ENCODE measurements around the gene RNF43. TPM values are rescaled to one million over a fixed set of nuclear protein-coding genes. Genes with fewer than 3 reads are reported as not detected.

Gene RNF43
- total and polyA plus RNA-seq, 2 donors (not counting 1 experiment from before 2014, with no cell fraction given), result 2.5 to 2.6 TPM

- Histone ChIP-seq H3K36me3 (replicated peaks in 1 of 2; ENCODE audit: control extremely low read depth in 1 of 2, control insufficient read depth in 1 of 2, extremely low read depth in 1 of 2, insufficient read depth in 2 of 2, low read length in 1 of 2) (no peaks in the 10 kb centered on the region), H3K79me2 (ENCODE audit: control insufficient read depth, insufficient read depth, low read length) (no peaks in the 10 kb centered on the region)
These were observed 43.4 kb downstream of the RNF43 start for GRCh38 chr17:58373923-58374322.

GRCh38 chr17:58373003-58373402, 44.3 kb downstream of the RNF43 start:
- WGBS (ENCODE audit: insufficient coverage), result 95% methylated on average over 3 of the region's 5 CpGs
- Histone ChIP-seq H3K4me3 (ENCODE audit: control extremely low read depth in 1 of 5, extremely low read depth in 1 of 5, insufficient read depth in 1 of 5, low read depth in 2 of 5, low read length in 4 of 5) (no peak overlapping the region), H3K36me3 (replicated peaks in 1 of 2; ENCODE audit: control extremely low read depth in 1 of 2, control insufficient read depth in 1 of 2, extremely low read depth in 1 of 2, insufficient read depth in 2 of 2, low read length in 1 of 2) (no peaks in the 10 kb centered on the region), H3K9ac (ENCODE audit: low read length) (no peak overlapping the region), H3K4me2 (replicated peaks; ENCODE audit: low read depth, low read length, poor library complexity, severe bottlenecking) (no peak overlapping the region), H3K4me1 (ENCODE audit: control insufficient read depth in 2 of 2, insufficient read depth in 2 of 2, low read length in 2 of 2) (peaks cover 15 to 30% of the 10 kb centered on the region in 2 donors), H3K27me3 (replicated peaks in 1 of 4; ENCODE audit: control extremely low read depth in 1 of 4, control insufficient read depth in 3 of 4, insufficient read depth in 4 of 4, low read length in 3 of 4) (no peaks in the 10 kb centered on the region), H3K27ac (ENCODE audit: low read length in 2 of 2) (no peak overlapping the region), H4K20me1 (ENCODE audit: control insufficient read depth, insufficient read depth, low read length, poor library complexity, severe bottlenecking) (no peaks in the 10 kb centered on the region), H2AFZ (ENCODE audit: insufficient read depth, low read depth, low read length, poor library complexity, severe bottlenecking) (no peak overlapping the region), H3K9me3 (ENCODE audit: control extremely low read depth in 1 of 3, control insufficient read depth in 2 of 3, insufficient read depth in 1 of 3, low read length in 2 of 3) (no peaks in the 10 kb centered on the region), H3K79me2 (ENCODE audit: control insufficient read depth, insufficient read depth, low read length) (no peaks in the 10 kb centered on the region)
- peaks cover 29% of the 10 kb centered on the region for H3K4me1 Mint-ChIP-seq
- H3K27me3 Mint-ChIP-seq, result no peaks in the 10 kb centered on the region
- ChIA-PET POLR2A (interaction anchor here (0.6 kb wide), 1 partner anchor 9 kb away, joined by 3 read pairs; no protein-coding TSS in a partner anchor), CTCF (interaction anchor here (1.1 to 9.3 kb wide), 2 partner anchors 40 to 56 kb away, joined by 3 to 65 read pairs; no protein-coding TSS in a partner anchor)
- H3K9me3 Mint-ChIP-seq (ENCODE audit: insufficient read depth), result no peaks in the 10 kb centered on the region
- intact Hi-C loops (cut with micrococcal nuclease), result no loop called here
- H3K27ac Mint-ChIP-seq, result no peak overlapping the region
- H3K4me3 Mint-ChIP-seq, result no peak overlapping the region
- TF ChIP-seq CTCF (IDR thresholded peaks at IDR 0.05) (no peak), EZH2 (IDR thresholded peaks at IDR 0.05; ENCODE audit: borderline replicate concordance, insufficient read depth, low read depth, low read length, poor library complexity, severe bottlenecking) (no peak)
- ATAC-seq (ENCODE audit: low read depth) (no peak), DNase-seq (no peak)

More at GRCh38 chr17:58373923-58374322, 43.4 kb downstream of the RNF43 start:
- TF ChIP-seq CTCF (IDR thresholded peaks at IDR 0.05), result no peak
- no peak for TF ChIP-seq EZH2 (IDR thresholded peaks at IDR 0.05; ENCODE audit: borderline replicate concordance, insufficient read depth, low read depth, low read length, poor library complexity, severe bottlenecking)
- no CpG with 5 or more reads among the region's 1 CpG for WGBS (ENCODE audit: insufficient coverage)
- intact Hi-C loops (cut with micrococcal nuclease), result no loop called here
- Histone ChIP-seq H3K27ac (ENCODE audit: low read length in 2 of 2) (no peak overlapping the region), H3K9me3 (ENCODE audit: control extremely low read depth in 1 of 3, control insufficient read depth in 2 of 3, insufficient read depth in 1 of 3, low read length in 2 of 3) (no peaks in the 10 kb centered on the region), H3K27me3 (replicated peaks in 1 of 4; ENCODE audit: control extremely low read depth in 1 of 4, control insufficient read depth in 3 of 4, insufficient read depth in 4 of 4, low read length in 3 of 4) (no peaks in the 10 kb centered on the region), H3K4me1 (ENCODE audit: control insufficient read depth in 2 of 2, insufficient read depth in 2 of 2, low read length in 2 of 2) (peaks cover 13 to 26% of the 10 kb centered on the region in 2 donors), H3K4me2 (replicated peaks; ENCODE audit: low read depth, low read length, poor library complexity, severe bottlenecking) (no peak overlapping the region), H4K20me1 (ENCODE audit: control insufficient read depth, insufficient read depth, low read length, poor library complexity, severe bottlenecking) (no peaks in the 10 kb centered on the region), H3K9ac (ENCODE audit: low read length) (no peak overlapping the region), H2AFZ (ENCODE audit: insufficient read depth, low read depth, low read length, poor library complexity, severe bottlenecking) (no peak overlapping the region), H3K4me3 (ENCODE audit: control extremely low read depth in 1 of 5, extremely low read depth in 1 of 5, insufficient read depth in 1 of 5, low read depth in 2 of 5, low read length in 4 of 5) (no peak overlapping the region)
- DNase-seq, result no peak
- Mint-ChIP-seq H3K9me3 (ENCODE audit: insufficient read depth) (no peaks in the 10 kb centered on the region), H3K4me1 (peaks cover 26% of the 10 kb centered on the region), H3K27ac (no peak overlapping the region), H3K4me3 (no peak overlapping the region), H3K27me3 (no peaks in the 10 kb centered on the region)
- ChIA-PET POLR2A (no interaction called here), CTCF (interaction anchor here (9.3 kb wide), 1 partner anchor 57 kb away, joined by 65 read pairs; no protein-coding TSS in a partner anchor)
- ATAC-seq (ENCODE audit: low read depth), result no peak

Measured in B cell (primary cell).